ENCODE measurements around the gene RSRC1. TPM values are rescaled to one million over a fixed set of nuclear protein-coding genes. Genes with fewer than 3 reads are reported as not detected.
"Not testable (repeated sequence)": the region's sequence is repeated elsewhere in the genome, so short reads cannot be mapped to it uniquely, and the experiment has no call there.

The RSRC1 gene
- total RNA-seq, 1 donor from 2014 or later: 36.9 TPM

GRCh38 chr3:158330870-158331269 is 221.0 kb downstream of the RSRC1 start:
- H3K4me1 Mint-ChIP-seq: peaks cover 13% of the 10 kb centered on the region
- H3K4me3 Mint-ChIP-seq: no peak overlapping the region
- H3K36me3 Mint-ChIP-seq (ENCODE audit: low read depth): peaks cover 2% of the 10 kb centered on the region
- no peaks in the 10 kb centered on the region for H3K9me3 Mint-ChIP-seq
- no peaks in the 10 kb centered on the region for H3K27me3 Mint-ChIP-seq (ENCODE audit: low read depth)
- no peak overlapping the region for H3K27ac Mint-ChIP-seq (ENCODE audit: unreplicated experiment)
- no peak for TF ChIP-seq CTCF (conservative IDR thresholded peaks at IDR 0.05)
- no peak for DNase-seq (ENCODE audit: low read depth, low spot score)

GRCh38 chr3:158333736-158334135 is 223.8 kb downstream of the RSRC1 start:
- no peak overlapping the region for H3K4me3 Mint-ChIP-seq
- H3K27me3 Mint-ChIP-seq (ENCODE audit: low read depth): no peaks in the 10 kb centered on the region
- peaks cover 13% of the 10 kb centered on the region for H3K4me1 Mint-ChIP-seq
- H3K27ac Mint-ChIP-seq (ENCODE audit: unreplicated experiment): no peak overlapping the region
- H3K9me3 Mint-ChIP-seq: no peaks in the 10 kb centered on the region
- peaks cover 5% of the 10 kb centered on the region for H3K36me3 Mint-ChIP-seq (ENCODE audit: low read depth)
- TF ChIP-seq CTCF (conservative IDR thresholded peaks at IDR 0.05): no peak
- DNase-seq (ENCODE audit: low read depth, low spot score): no peak

- Mint-ChIP-seq H3K4me1 (peaks cover 5% of the 10 kb centered on the region), H3K27me3 (ENCODE audit: low read depth) (no peaks in the 10 kb centered on the region), H3K4me3 (no peak overlapping the region), H3K9me3 (no peaks in the 10 kb centered on the region), H3K27ac (ENCODE audit: unreplicated experiment) (no peak overlapping the region), H3K36me3 (ENCODE audit: low read depth) (peaks cover 8% of the 10 kb centered on the region)
- TF ChIP-seq CTCF (conservative IDR thresholded peaks at IDR 0.05): no peak
- DNase-seq (ENCODE audit: low read depth, low spot score): no peak
Measured at GRCh38 chr3:158337110-158337509, 227.2 kb downstream of the RSRC1 start.

GRCh38 chr3:158339638-158340037 is 229.7 kb downstream of the RSRC1 start:
- Mint-ChIP-seq H3K27me3 (ENCODE audit: low read depth) (no peaks in the 10 kb centered on the region), H3K27ac (ENCODE audit: unreplicated experiment) (no peak overlapping the region), H3K36me3 (ENCODE audit: low read depth) (peaks cover 10% of the 10 kb centered on the region), H3K4me3 (no peak overlapping the region), H3K9me3 (no peaks in the 10 kb centered on the region), H3K4me1 (peaks cover 5% of the 10 kb centered on the region)
- TF ChIP-seq CTCF (conservative IDR thresholded peaks at IDR 0.05): no peak
- no peak for DNase-seq (ENCODE audit: low read depth, low spot score)

GRCh38 chr3:158340951-158341350 is 231.1 kb downstream of the RSRC1 start:
- H3K4me3 Mint-ChIP-seq; DNase-seq (ENCODE audit: low read depth, low spot score); H3K36me3 Mint-ChIP-seq (ENCODE audit: low read depth); H3K27ac Mint-ChIP-seq (ENCODE audit: unreplicated experiment); H3K9me3 Mint-ChIP-seq; H3K4me1 Mint-ChIP-seq; H3K27me3 Mint-ChIP-seq (ENCODE audit: low read depth): not testable (repeated sequence)

- H3K4me1 Mint-ChIP-seq: no peaks in the 10 kb centered on the region
- TF ChIP-seq CTCF (conservative IDR thresholded peaks at IDR 0.05): no peak
- H3K27me3 Mint-ChIP-seq (ENCODE audit: low read depth): no peaks in the 10 kb centered on the region
- H3K27ac Mint-ChIP-seq (ENCODE audit: unreplicated experiment): no peak overlapping the region
- H3K4me3 Mint-ChIP-seq: no peak overlapping the region
- no peak for DNase-seq (ENCODE audit: low read depth, low spot score)
- H3K9me3 Mint-ChIP-seq: no peaks in the 10 kb centered on the region
- H3K36me3 Mint-ChIP-seq (ENCODE audit: low read depth): no peaks in the 10 kb centered on the region
Measured at GRCh38 chr3:158347966-158348365, 238.1 kb downstream of the RSRC1 start.

All from neural crest cell (in vitro differentiated cells).